Activated CD4-positive, CD25-positive, alpha-beta regulatory T cell treated with anti-CD3 and anti-CD28 coated beads, Interleukin-2, amount 50 U/mL, for 16 hours (primary cell): ENCODE results near the gene CTNNA3.

ENCODE experiments used
- DNase-seq: peaks from one replicate; pipeline ENCODE4 v3.0.0-alpha.2; 2020; ENCODE audit warnings: low read depth, low spot score

The CTNNA3 gene

GRCh38 chr10:66811211-66811610, 884.8 kb downstream of the CTNNA3 start:
- DNase-seq = no peak

- no peak for DNase-seq
Observed at GRCh38 chr10:66809402-66809801, 886.6 kb downstream of the CTNNA3 start.

GRCh38 chr10:66805612-66806011, 890.4 kb downstream of the CTNNA3 start:
- DNase-seq = no peak

GRCh38 chr10:66804962-66805361, 891.0 kb downstream of the CTNNA3 start:
- no peak for DNase-seq

GRCh38 chr10:66803174-66803573, 892.8 kb downstream of the CTNNA3 start:
- no peak for DNase-seq

GRCh38 chr10:66799474-66799873, 896.5 kb downstream of the CTNNA3 start:
- DNase-seq = no peak

GRCh38 chr10:66795866-66796265, 900.1 kb downstream of the CTNNA3 start:
- DNase-seq = no peak

GRCh38 chr10:66792441-66792840, 903.6 kb downstream of the CTNNA3 start:
- DNase-seq = no peak

GRCh38 chr10:66788178-66788987, 907.6 kb downstream of the CTNNA3 start:
- DNase-seq = no peak

- no peak for DNase-seq
Observed at GRCh38 chr10:66786709-66787108, 909.3 kb downstream of the CTNNA3 start.

GRCh38 chr10:66784770-66785169, 911.2 kb downstream of the CTNNA3 start:
- DNase-seq = no peak

- no peak for DNase-seq
Observed at GRCh38 chr10:66783316-66783715, 912.7 kb downstream of the CTNNA3 start.

GRCh38 chr10:66782776-66783175, 913.2 kb downstream of the CTNNA3 start:
- no peak for DNase-seq

GRCh38 chr10:66782144-66782543, 913.9 kb downstream of the CTNNA3 start:
- DNase-seq = no peak

GRCh38 chr10:66780796-66781195, 915.2 kb downstream of the CTNNA3 start:
- no peak for DNase-seq

GRCh38 chr10:66778351-66778750, 917.6 kb downstream of the CTNNA3 start:
- DNase-seq = no peak

GRCh38 chr10:66777665-66778064, 918.3 kb downstream of the CTNNA3 start:
- DNase-seq = no peak

GRCh38 chr10:66773472-66773817, 922.5 kb downstream of the CTNNA3 start:
- no peak for DNase-seq

GRCh38 chr10:66772548-66773471, 923.2 kb downstream of the CTNNA3 start:
- no peak for DNase-seq

- no peak for DNase-seq
Observed at GRCh38 chr10:66767707-66768106, 928.3 kb downstream of the CTNNA3 start.

GRCh38 chr10:66762218-66762729, 933.7 kb downstream of the CTNNA3 start:
- DNase-seq = no peak

- DNase-seq = no peak
Observed at GRCh38 chr10:66760941-66761340, 935.1 kb downstream of the CTNNA3 start.

- no peak for DNase-seq
Observed at GRCh38 chr10:66755474-66755873, 940.5 kb downstream of the CTNNA3 start.
